Esophagus muscularis mucosa (tissue), 4 donors: ENCODE measurements around the gene OGFOD2. TPM values are rescaled to one million over a fixed set of nuclear protein-coding genes. Genes with fewer than 3 reads are reported as not detected.

ENCODE experiments used
- DNase-seq: peaks from one replicate; pipeline ENCODE4 v3.0.0-alpha.2; 2017; ENCODE audit errors: extremely low spot score
- H3K27ac ChIP-seq, 4 donors: fragments of 200-600 bp; sonication (generic); replicated peaks in 1 of 4; 1 replicate in 3 of 4; 2 replicates in 1 of 4; pipeline ENCODE4 v1.5.1; 2016 to 2019; ENCODE audit warnings: mild to moderate bottlenecking in 1 of 4
- H3K27me3 ChIP-seq, 4 donors: fragments of 200-600 bp; sonication (generic); one replicate each; pipeline versions ENCODE4 v1.5.1 to v1.6.0; 2016 to 2019
- H3K36me3 ChIP-seq, 4 donors: fragments of 200-600 bp; sonication (generic); one replicate each; pipeline ENCODE4 v1.5.1; 2016 to 2019
- H3K4me1 ChIP-seq, 4 donors: fragments of 200-600 bp; sonication (generic); one replicate each; pipeline ENCODE4 v1.5.1; 2016 to 2019
- H3K4me3 ChIP-seq, 4 donors: fragments of 200-600 bp; sonication (generic); 1 replicate in 2 of 4; 2 replicates in 2 of 4; pipeline ENCODE4 v1.5.1; 2016 to 2019; ENCODE audit warnings: mild to moderate bottlenecking in 4 of 4, moderate library complexity in 1 of 4
- H3K9me3 ChIP-seq, 4 donors: fragments of 200-600 bp; sonication (generic); 1 replicate in 3 of 4; 2 replicates in 1 of 4; pipeline ENCODE4 v1.5.1; 2016 to 2019
- CTCF ChIP-seq, 3 experiments: fragments of 200-600 bp in 2 of 3; fragments of 450-650 bp in 1 of 3; sonication (generic) in 2 of 3; IDR thresholded peaks; one replicate each; pipeline ENCODE4 v1.5.1; 2017 to 2019; ENCODE audit warnings: antibody characterized with exemption in 3 of 3, mild to moderate bottlenecking in 2 of 3, moderate library complexity in 1 of 3
- EP300 ChIP-seq: sonication (generic); formaldehyde crosslinking; IDR thresholded peaks from one replicate; pipeline ENCODE4 v1.6.1; 2017; ENCODE audit warnings: antibody characterized with exemption
- POLR2A ChIP-seq: fragments of 450-650 bp; IDR thresholded peaks from one replicate; pipeline ENCODE4 v1.6.1; 2017; ENCODE audit warnings: antibody characterized with exemption, moderate library complexity, mild to moderate bottlenecking, low read depth
- POLR2AphosphoS5 ChIP-seq, 2 donors: sonication (generic); formaldehyde crosslinking; IDR thresholded peaks; one replicate each; pipeline ENCODE4 v1.6.1; 2017; ENCODE audit warnings: antibody characterized with exemption in 2 of 2
- WGBS: methylation state at CpG from one replicate; pipeline ENCODE4 v1.1.5; 2018; 5-methylcytosine and 5-hydroxymethylcytosine counted together
- intact Hi-C: fragments of 100-400 bp; cut with DNase I; formaldehyde crosslinking; loops from one replicate; pipeline ENCODE4 v1.15.1; 2023
- total RNA-seq, 4 donors: library from RNA; depleted of rRNA; stranded (reverse); fragments of >200 nt; gene quantifications; one replicate each; pipeline versions ENCODE4 v1.1.0 to v1.2.1, GENCODE V29; 2016

The OGFOD2 gene
- total RNA-seq, 4 donors from 2014 or later, result 5.6 to 15.3 (median 8.6) TPM

GRCh38 chr12:123001464-123001863 is 26.4 kb downstream of the OGFOD2 start:
- Histone ChIP-seq H3K27me3 (no peaks in the 10 kb centered on the region), H3K36me3 (peaks cover 16 to 78% (median 68%) of the 10 kb centered on the region in 4 donors), H3K27ac (no peak overlapping the region), H3K9me3 (no peaks in the 10 kb centered on the region), H3K4me3 (no peak overlapping the region), H3K4me1 (peaks cover 0 to 10% (median 5%) of the 10 kb centered on the region in 4 donors)
- no peak for DNase-seq
- TF ChIP-seq EP300, result no peak
- no peak for TF ChIP-seq POLR2AphosphoS5 (IDR thresholded peaks at IDR 0.05)
- TF ChIP-seq POLR2A, result no peak
- no peak for TF ChIP-seq CTCF (IDR thresholded peaks at IDR 0.05)
- WGBS, result 98% methylated on average over 3 of the region's 3 CpGs
- intact Hi-C loops, result no loop called here

GRCh38 chr12:123003257-123003656 is 28.2 kb downstream of the OGFOD2 start:
- Histone ChIP-seq H3K27me3 (no peaks in the 10 kb centered on the region), H3K9me3 (no peaks in the 10 kb centered on the region), H3K4me3 (no peak overlapping the region), H3K27ac (no peak overlapping the region), H3K36me3 (peaks cover 16 to 77% (median 70%) of the 10 kb centered on the region in 4 donors), H3K4me1 (no peaks in the 10 kb centered on the region)
- no peak for DNase-seq
- 88% methylated on average over 6 of the region's 6 CpGs for WGBS
- intact Hi-C loops, result no loop called here
- TF ChIP-seq POLR2A, result no peak

- intact Hi-C loops, result no loop called here
- Histone ChIP-seq H3K27me3 (no peaks in the 10 kb centered on the region), H3K27ac (no peak overlapping the region), H3K9me3 (no peaks in the 10 kb centered on the region), H3K36me3 (peaks cover 16 to 80% (median 75%) of the 10 kb centered on the region in 4 donors), H3K4me1 (no peaks in the 10 kb centered on the region), H3K4me3 (no peak overlapping the region)
- TF ChIP-seq EP300 (no peak), POLR2A (no peak), POLR2AphosphoS5 (IDR thresholded peaks at IDR 0.05) (no peak), CTCF (IDR thresholded peaks at IDR 0.05) (no peak)
- 89% methylated on average over 13 of the region's 14 CpGs for WGBS
- DNase-seq, result no peak
Measured at GRCh38 chr12:123004287-123004686, 29.2 kb downstream of the OGFOD2 start.

- intact Hi-C loops, result no loop called here
- TF ChIP-seq CTCF (IDR thresholded peaks at IDR 0.05), result no peak
- no peak for TF ChIP-seq POLR2AphosphoS5 (IDR thresholded peaks at IDR 0.05)
- TF ChIP-seq EP300, result no peak
- TF ChIP-seq POLR2A, result no peak
- Histone ChIP-seq H3K4me3 (no peak overlapping the region), H3K27ac (no peak overlapping the region), H3K36me3 (peaks cover 13 to 80% (median 75%) of the 10 kb centered on the region in 4 donors), H3K27me3 (no peaks in the 10 kb centered on the region), H3K9me3 (no peaks in the 10 kb centered on the region), H3K4me1 (no peaks in the 10 kb centered on the region)
- no peak for DNase-seq
- 88% methylated on average over 10 of the region's 22 CpGs for WGBS
Measured at GRCh38 chr12:123005081-123005626, 30.1 kb downstream of the OGFOD2 start.

- no peaks in the 10 kb centered on the region for H3K9me3 ChIP-seq
- intact Hi-C loops, result no loop called here
- no peak for DNase-seq
- H3K36me3 ChIP-seq, result peaks cover 6 to 81% (median 79%) of the 10 kb centered on the region in 4 donors
- no peaks in the 10 kb centered on the region for H3K27me3 ChIP-seq
- 80% methylated on average over 12 of the region's 12 CpGs for WGBS
- no peak for TF ChIP-seq POLR2A
- no peak for TF ChIP-seq EP300
- TF ChIP-seq POLR2AphosphoS5 (IDR thresholded peaks at IDR 0.05), result no peak
- no peak for TF ChIP-seq CTCF (IDR thresholded peaks at IDR 0.05)
- H3K4me1 ChIP-seq, result no peaks in the 10 kb centered on the region
- H3K4me3 ChIP-seq, result no peak overlapping the region
- no peak overlapping the region for H3K27ac ChIP-seq
Measured at GRCh38 chr12:123006977-123007376, 31.9 kb downstream of the OGFOD2 start.
